ENCODE results near the gene SH3RF3. TPM values are rescaled to one million over a fixed set of nuclear protein-coding genes. Genes with fewer than 3 reads are reported as not detected.

Gene SH3RF3
- polyA plus RNA-seq, 1 of the 3 experiments (the other 2 are of a cell fraction) = 1.9 TPM

DNA sequence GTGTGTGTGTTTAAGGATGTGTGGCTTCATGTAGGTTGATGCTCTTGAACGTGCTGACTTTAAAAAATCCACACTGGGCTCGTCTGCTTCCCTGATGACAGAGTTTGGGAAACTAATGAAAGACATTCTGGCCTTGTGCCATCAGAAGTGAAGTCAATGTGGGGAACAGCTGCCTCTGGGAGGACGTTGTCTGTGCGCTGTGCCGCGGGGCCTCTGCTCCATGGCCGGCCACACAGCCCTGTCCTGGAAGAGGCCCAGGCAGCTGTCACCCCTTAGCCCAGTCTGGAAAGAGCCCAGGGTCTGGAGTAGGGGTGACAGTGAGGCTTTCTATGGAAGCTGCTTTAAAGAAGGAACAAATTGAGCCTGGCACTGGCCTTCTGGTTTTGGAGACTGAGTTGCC is 155.8 kb downstream of the SH3RF3 start:
- no peak overlapping the region for H3K4me2 ChIP-seq
- peak overlapping the region in 1 of 2 experiments; percentile 68; a peak in 2 of 4 replicates for H3K27ac ChIP-seq (ENCODE audit: low read depth in 2 of 2, low read length in 1 of 2)
- no peaks in the 10 kb centered on the region for H3K9me2 ChIP-seq
- DNase-seq = peak; percentile 79
- WGBS (ENCODE audit: low lambda C conversion rate) = 38% methylated on average over 5 of the region's 7 CpGs
- no peak overlapping the region for H3K9ac ChIP-seq
- no peaks in the 10 kb centered on the region for H3K9me3 ChIP-seq
- CTCF ChIA-PET = interaction anchor here (1.0 to 1.3 kb wide), 4 partner anchors 20 to 225 kb away, joined by 3 to 4 read pairs (median 3); partner anchors contain the start of gene SH3RF3
- POLR2A ChIA-PET = interaction anchor here (2.1 kb wide), 1 partner anchor 113 kb away, joined by 5 read pairs; no protein-coding TSS in a partner anchor
- no peak overlapping the region for H2AFZ ChIP-seq (ENCODE audit: low read depth)
- peaks cover 29% of the 10 kb centered on the region for H4K20me1 ChIP-seq (ENCODE audit: insufficient read depth)
- H3K4me1 ChIP-seq (ENCODE audit: control insufficient read depth in 1 of 2, insufficient read depth in 2 of 2, low read depth in 1 of 2, low read length in 1 of 2) = peaks cover 0 to 47% of the 10 kb centered on the region in 2 experiments; a peak in 1 of 4 replicates
- no peaks in the 10 kb centered on the region for H3F3A ChIP-seq (replicated peaks; ENCODE audit: insufficient read depth)
- H3K4me3 ChIP-seq (ENCODE audit: low read depth in 2 of 2, low read length in 1 of 2) = no peak overlapping the region
- H3K36me3 ChIP-seq (replicated peaks in 1 of 2; ENCODE audit: control insufficient read depth in 1 of 2, insufficient read depth in 2 of 2, low read length in 1 of 2) = no peaks in the 10 kb centered on the region
- TF ChIP-seq TCF12 (IDR thresholded peaks at IDR 0.05) (no peak), MEF2A (IDR thresholded peaks at IDR 0.05; ENCODE audit: borderline replicate concordance, low read depth) (no peak), NRF1 (IDR thresholded peaks at IDR 0.05; ENCODE audit: low read depth, low read length) (no peak), FOXJ3 (CRISPR knock-in tag; IDR thresholded peaks at IDR 0.05) (no peak), RAD21 (IDR thresholded peaks at IDR 0.05; ENCODE audit: low read length) (no peak), CHD2 (IDR thresholded peaks at IDR 0.05; ENCODE audit: low read length, partially characterized antibody) (no peak), FOXM1 (IDR thresholded peaks at IDR 0.05; ENCODE audit: low read depth) (no peak), ELF1 (IDR thresholded peaks at IDR 0.05) (no peak), ZBTB33 (IDR thresholded peaks at IDR 0.05; ENCODE audit: borderline replicate concordance, low read depth) (no peak), YY1 (IDR thresholded peaks at IDR 0.05; ENCODE audit: low read depth) (no peak), MXI1 (IDR thresholded peaks at IDR 0.05; ENCODE audit: low read depth, low read length) (no peak; the same call in 1 of the 2 replicates), GATA2 (CRISPR knock-in tag; IDR thresholded peaks at IDR 0.05) (no peak)
- TF ChIP-seq, protein P1, sequence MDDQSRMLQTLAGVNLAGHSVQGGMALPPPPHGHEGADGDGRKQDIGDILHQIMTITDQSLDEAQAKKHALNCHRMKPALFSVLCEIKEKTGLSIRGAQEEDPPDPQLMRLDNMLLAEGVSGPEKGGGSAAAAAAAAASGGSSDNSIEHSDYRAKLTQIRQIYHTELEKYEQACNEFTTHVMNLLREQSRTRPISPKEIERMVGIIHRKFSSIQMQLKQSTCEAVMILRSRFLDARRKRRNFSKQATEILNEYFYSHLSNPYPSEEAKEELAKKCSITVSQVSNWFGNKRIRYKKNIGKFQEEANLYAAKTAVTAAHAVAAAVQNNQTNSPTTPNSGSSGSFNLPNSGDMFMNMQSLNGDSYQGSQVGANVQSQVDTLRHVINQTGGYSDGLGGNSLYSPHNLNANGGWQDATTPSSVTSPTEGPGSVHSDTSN (IDR thresholded peaks at IDR 0.05) = no peak
- TF ChIP-seq, protein P2, sequence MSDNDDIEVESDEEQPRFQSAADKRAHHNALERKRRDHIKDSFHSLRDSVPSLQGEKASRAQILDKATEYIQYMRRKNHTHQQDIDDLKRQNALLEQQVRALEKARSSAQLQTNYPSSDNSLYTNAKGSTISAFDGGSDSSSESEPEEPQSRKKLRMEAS (IDR thresholded peaks at IDR 0.05; ENCODE audit: low read depth) = no peak
- TF ChIP-seq, protein P3, sequence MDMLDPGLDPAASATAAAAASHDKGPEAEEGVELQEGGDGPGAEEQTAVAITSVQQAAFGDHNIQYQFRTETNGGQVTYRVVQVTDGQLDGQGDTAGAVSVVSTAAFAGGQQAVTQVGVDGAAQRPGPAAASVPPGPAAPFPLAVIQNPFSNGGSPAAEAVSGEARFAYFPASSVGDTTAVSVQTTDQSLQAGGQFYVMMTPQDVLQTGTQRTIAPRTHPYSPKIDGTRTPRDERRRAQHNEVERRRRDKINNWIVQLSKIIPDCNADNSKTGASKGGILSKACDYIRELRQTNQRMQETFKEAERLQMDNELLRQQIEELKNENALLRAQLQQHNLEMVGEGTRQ (IDR thresholded peaks at IDR 0.05; ENCODE audit: borderline replicate concordance, low read depth, low read length) = no peak
- peaks cover 16% of the 10 kb centered on the region for H3K79me2 ChIP-seq (ENCODE audit: insufficient read depth)
- no peaks in the 10 kb centered on the region for H3K27me3 ChIP-seq (ENCODE audit: insufficient read depth)

Measured in SK-N-SH (cell line).